ENCODE results near the gene COMT.
A peak's percentile ranks its signal among the peaks of the same experiment; 100 is the strongest.

COMT gene

DNA sequence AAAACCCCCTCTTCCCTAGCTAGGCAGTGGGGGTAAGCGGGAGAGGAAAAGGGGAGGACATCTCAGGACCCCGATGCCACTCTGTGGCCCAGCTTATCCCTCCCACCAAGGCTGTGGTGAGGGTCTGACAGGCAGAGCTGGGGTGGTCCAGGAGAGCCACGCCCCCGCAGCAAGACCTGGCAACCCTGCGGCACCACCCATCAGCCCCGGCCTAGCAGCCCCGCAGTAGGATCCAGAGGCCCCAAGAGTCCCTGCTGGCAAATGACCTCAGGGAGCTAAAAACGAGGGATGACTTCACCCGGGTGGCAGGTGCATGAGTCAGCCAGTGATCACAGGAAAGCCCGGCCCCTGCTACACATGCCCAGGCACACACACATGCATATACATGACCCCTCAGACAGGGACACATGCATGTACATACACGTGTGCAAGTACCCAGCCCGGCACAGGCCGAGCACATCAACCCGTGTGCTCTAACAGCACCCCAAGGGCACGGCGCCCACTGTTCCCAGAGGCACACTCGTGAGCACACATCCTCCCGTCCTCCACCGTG is 42.7 kb downstream of the COMT start:
- DNase-seq = no peak

DNA sequence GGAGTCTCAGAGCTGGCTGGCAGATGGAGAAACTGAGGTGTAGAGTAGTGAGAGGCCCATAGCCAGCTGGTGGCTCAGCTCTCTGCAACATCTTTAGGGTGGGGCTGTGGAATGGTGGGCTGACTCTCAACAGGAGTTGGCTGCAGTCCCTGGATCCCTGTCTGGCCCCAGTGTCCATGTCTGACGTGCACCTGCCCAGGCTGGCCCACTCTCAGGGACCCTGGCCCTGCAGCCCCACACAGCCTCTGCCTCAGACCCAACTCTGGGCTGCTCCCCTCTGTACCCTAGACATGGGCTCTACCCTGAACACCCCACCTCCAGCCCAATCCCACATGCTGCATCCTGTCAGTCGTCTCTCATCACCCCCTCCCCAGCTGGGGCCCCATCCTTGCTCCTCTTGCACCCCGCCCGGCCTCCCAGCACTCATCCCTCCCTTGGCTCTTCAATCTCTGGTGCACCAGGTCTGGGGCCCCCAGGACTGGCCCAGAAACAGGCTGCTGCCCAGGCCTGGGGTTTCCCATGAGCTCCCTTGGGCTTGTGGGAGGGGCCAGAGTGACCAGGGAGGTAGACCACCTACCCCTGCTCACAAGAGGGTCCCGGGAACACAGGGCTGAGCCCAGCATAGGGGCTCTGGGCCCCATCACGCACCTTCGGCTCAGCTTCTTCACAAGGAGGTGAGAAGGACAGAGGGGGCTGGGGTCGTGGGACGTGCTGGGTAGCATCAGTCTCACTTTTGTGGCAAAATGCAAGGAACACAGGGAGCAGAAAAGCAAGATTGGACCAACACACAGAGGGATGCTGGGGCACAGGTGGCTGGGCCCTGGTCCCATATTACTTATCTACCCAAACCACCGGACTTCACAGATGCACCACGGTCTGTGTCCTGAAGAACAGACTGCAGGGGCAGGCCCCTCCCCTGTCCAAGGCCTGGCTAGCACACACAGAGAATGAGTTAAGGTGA is 43.6 kb downstream of the COMT start:
- DNase-seq = no peak

DNA sequence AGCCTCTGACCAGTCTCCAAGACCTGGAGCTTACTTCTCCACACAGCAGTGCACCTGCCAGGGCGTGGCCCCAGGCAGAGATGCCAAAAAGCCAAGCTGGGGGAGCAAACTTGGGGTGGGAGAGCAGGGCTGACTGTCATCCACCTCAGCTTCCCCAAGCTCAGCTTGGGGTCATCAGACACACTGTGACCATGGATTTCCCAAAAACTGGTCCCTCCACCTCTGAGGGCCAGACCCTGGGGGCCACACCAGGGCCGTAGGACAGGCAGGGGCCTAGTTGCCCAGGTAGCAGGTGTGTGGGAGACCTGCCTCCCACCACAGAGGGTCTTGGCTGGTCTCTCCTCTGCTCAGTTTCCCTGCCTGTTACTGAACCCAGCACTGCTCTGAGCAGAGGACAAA is 44.4 kb downstream of the COMT start:
- no peak for DNase-seq

DNA sequence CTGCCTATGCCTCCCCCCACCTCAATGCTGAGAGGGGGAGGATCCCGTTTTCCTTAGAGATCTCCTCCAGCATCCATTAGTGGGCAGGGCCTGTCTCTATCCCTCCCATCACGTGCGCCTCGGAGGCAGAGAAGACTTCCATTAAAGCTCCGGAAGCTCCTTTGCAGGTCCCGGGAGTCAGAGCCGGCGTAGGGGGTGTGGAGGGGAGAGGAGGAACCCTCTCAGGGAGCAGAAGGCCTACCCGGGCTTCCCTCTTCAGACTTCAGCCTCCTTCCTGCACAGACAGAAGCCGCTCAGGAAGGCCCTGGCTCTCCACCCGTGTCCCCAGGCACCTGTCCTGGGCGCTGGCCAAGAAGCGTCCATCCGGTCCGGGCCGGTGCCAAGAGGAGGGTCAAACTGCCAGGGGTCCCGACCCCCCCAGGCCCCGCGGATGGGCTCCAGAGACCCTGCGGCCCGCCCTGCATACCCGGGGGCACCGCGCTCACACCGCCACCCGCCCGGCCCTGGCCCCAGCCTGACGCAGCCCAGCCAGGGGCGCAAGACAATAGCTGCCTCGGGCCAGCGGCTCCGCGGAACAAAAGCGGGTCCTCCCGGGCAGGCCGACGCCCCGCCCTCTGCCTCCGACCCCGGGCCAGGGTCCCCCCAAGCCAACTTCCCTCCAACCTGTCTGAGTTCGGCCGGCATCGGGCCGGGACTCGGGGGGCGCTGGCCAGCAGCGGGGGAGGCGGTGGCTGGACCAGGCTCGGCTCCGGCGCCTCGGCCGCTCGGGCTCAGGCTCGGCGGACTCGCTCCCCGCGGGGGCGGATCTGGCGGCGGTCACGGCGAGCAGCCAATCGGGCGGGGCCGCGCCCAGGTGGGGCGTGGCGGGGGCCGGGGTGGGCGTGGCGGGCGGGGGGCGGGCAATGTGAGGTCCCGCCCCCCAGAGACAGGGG is 45.1 kb downstream of the COMT start:
- peak; percentile 21 for DNase-seq

DNA sequence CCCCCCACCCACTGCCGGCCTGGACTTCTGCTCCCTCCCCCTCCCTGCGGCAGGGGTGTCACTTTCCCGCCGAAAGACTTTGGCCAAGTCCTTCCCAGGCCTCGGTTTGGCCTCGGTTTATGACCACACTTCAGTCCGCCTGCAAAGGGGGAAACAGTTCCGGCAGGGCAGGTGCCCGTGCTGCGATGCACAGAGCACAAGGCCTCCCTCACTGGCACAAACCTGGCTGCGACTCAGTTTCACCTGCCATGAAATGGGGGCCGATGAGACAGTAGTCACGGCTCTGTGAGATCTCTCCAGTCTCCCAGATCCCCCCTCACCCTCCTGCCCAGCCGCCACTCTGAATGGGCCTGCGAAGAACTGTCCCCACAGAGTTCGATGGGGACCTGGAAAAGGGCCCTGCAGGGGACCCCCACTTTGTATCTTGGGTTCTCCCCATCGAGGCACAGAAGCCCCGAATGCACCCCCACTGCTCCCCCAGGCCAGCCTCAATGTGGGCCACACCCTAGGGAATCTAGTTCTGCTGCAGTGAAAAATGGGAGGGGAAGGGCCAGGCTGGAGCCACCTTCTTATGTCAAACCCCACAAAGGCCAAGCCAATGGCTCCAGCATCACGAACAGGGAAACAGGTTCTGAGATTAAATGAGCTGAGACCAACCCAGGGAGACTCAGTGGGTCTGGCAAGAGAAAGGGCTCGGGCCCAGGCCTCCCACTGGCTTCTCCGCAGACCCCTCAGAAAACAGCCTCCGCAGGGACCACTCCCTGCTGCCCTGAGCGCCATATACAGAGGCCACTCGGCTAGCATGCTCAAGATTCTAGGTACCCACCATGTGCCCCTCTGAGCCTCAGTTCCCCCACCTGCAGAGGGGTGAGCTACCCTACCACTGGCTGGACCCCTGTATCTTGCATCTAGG is 46.1 kb downstream of the COMT start:
- DNase-seq = no peak

DNA sequence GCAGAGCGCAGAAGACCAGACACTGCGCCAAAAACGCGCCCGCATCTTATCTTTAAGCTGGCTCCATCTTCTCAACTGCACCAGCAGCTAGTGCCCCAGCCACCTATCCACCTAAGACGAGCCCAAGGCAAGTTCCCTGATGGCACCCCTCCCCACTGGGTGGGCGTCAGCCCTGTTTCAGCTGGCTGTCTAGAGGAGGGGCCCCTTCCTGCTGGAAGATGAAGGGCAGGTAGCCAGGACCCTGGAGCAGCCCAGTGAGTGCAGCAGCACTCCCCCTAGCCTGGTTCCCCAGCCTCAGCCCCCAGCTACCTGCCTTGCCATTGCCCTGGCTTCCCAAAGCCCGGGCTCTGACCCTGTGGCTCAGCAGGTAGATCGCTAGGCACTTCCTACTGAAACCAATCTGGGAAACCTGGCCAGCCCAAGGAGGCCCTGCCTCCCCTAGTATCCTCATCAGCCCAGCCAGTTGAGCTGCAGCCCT is 46.8 kb downstream of the COMT start:
- DNase-seq = no peak

DNA sequence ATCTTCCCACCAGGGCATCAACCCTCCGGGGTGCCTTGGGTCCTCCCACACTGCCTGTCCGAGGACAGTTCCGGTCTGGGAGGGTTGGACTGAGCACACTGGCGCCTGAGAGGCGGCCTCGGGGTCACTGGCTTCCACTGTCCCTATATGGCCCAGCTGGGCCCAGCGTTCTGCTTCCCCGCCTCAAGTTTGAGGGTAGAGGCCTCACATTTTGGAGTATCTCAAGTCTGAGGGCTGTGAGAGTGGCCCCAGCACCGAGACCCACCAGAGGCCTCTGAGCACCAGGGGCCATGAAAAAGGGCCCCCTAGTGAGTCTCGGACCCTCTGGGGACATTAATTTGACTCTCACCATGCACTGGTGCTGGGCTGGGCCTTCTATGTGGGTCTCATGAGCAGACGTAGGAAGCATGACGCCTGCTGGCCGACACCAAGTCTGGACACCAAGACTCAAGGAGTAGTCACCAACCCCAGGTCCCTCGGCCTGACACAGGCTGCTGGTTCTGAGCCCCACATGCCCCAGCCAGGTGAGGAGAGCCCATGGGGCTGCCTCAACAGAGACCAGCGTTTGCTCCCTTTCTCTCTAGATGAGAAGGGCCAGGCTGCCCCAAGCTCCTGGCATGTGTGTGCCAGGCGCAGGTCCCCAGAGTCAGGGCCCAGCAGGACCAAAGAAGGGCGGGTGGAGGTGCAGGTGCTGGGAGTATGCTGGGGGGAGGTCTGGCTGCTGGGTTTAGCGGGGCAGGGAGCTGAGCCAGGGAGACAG is 47.6 kb downstream of the COMT start:
- no peak for DNase-seq

DNA sequence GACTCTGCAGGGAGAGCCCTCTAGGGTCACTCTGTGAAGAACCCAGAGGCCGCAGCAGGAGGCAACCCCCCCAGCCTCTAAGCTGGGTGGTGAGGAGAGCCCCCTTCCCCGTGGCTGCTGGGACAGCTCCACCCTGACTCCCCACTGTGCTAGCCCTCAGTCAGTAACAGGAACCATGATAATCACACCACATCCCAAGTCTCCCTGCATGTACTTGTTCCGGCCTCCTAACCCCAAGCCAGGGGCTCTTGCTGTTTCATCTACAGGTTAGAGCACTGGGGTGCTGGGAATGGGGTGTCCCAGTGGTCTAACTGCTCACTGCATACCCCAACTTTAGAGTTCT is 48.1 kb downstream of the COMT start:
- no peak for DNase-seq

DNA sequence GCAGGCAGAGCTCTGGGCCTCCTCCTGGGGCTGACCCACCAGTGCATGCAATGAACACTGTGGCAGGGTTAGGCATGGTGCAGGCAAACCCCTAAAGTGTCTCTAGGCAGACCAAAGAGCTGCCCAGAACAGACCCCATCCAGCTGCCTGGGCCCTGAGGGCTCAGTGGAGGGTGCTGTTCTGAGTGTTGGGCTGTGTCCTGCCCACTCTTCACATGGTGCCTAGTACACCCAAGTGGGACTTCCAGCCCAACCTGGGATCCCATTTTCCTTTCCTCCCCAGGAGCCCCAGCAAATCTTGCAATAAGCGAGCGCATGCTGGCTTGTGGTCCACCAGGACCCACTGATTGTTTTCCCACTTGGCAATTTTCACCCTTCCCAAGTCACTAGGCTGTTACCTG is 48.6 kb downstream of the COMT start:
- DNase-seq = no peak

DNA sequence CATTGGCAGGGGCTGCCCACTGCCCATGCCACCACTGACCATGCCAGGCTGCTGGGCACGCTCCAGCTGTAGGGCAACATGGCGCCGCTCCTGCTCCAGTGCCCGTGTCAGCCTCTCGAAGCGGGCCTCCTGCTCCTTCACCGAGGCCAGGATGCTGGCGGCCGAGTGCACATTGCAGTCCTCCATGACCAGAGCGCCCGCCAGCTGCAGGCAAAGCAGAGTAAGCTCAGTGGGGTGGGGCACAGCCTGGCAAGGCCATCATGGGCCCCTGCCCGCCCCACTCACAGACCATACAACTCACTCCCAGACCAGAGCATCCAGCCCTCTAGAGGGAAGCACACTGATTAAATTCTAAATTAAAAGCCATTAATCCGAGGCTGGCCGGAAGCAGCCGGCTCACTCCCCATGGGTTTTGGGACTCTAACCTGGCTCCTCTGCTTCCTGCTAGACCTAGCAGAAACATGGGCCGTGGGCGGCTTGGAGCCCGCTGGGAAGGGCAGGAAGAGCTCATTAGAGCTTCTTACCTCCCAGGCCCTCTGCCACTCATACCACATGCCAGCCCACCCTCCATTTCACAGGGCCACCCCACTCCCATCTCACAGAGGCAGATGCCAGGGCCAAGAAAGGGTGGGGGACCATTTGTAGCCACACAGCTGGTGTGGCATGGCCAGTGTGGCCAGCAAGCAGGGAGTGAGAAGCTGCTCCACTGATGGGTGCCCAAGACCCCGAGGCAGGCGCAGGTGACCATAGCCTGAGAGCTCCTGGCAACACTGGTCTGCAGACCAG is 49.2 kb downstream of the COMT start:
- no peak for DNase-seq

DNA sequence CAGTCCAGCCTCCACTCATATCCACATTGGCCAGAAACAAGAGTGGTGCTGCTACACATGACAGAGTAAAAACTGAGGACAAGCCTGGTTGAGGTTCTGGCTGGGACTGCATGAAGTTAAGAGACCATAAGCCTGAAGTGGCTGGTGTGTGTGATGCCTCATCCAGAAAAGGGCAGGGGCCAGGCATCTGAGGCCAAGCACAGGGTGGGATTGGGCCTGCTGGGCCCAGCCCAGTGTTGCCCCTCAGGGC is 49.7 kb downstream of the COMT start:
- no peak for DNase-seq

DNA sequence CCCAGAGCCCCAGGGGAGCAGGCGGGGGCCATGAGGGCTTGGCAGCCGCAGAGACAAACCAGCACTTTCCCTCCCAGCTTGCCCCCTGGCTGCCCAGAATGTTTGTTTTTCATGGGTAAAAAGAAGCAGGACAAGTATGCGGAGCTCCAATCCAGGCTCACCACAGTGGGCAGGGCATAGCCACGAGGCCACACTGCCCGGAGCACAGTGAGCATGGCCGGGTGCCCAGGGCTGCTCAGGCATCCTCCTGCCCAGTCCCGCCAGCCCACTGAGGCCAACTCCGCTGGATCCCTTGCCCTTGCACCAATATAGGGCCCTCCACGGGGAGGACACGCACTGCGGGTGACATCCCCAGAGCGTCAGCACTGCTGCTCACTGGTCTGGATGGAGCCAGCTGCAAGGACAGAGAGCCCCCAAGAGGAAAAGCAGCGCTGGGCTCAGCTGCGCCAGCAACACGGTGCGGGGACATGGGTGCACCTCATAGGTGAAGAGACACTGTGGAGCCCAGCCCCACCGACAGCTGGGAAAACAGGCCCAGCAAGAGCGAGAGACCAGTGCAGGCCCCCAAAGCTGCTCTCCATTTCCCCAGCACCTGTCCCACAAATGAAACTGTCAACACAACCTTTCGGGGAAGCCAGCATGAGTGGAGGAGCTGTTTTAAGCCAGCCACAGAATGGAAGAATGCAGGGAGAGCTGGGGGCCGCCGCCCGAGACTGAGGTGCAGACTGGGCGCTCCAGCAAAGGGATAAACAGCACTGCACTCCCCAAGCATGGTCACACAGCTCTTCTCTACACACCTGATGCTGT is 50.3 kb downstream of the COMT start:
- DNase-seq = no peak

DNA sequence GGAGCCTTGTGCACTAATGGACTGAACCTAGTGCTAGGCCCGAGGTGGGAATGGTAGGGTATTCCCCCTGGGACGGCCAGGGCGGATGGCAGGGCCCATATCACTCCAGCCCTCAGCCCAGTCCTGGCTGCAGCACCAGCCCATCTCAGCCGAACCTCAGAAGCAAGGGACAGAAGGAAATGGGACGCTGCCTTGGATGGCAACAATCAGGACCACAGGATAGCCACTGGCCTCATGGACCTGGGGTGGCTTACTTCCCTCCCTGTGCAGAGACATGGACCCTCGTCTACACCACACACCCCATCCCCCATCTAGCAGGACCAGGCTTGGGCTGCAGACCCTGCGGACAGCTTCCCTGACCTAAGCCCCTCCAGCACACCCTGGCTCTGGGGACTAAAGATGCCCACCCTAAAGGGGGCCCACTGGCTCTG is 50.9 kb downstream of the COMT start:
- DNase-seq = no peak

DNA sequence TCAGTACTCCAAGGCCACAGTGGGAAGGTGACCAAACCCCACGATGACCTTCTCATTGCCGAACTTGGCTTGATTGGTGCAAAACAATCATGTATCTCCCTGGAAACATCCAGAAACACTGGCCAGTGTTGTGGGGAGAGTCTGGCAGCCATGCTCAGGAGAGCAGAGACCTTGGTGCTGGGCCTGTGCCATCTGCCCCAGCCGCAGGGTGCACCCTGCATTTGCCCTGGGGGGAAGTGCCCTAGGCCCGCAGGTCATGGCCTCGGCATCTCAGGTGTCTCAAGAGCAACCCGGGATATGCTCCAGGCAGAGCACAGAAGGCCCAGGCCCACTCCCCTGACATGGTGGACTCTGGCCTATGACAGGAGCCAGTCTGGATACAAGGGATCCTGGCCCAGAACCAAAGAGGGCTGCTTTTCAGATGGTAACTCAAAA is 51.4 kb downstream of the COMT start:
- DNase-seq = no peak

DNA sequence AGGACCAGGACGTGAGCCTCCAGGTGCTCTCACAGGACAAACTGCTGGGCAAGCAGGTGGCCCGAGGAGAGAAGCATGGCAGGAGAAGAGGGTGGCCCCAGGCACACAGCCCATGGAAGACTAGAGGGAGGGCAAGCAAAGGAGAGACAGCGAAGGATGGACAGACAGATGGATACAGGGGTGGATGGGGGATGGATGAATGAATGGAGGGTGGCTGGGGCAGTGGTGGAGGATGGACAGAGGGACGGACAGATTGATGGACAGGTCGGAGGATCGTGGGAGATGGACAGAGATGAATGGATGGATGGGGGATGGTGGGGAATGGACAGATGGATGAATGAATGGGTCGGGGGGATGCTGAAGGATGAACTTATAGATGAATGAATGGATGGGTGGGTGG is 52.4 kb downstream of the COMT start:
- no peak for DNase-seq

DNA sequence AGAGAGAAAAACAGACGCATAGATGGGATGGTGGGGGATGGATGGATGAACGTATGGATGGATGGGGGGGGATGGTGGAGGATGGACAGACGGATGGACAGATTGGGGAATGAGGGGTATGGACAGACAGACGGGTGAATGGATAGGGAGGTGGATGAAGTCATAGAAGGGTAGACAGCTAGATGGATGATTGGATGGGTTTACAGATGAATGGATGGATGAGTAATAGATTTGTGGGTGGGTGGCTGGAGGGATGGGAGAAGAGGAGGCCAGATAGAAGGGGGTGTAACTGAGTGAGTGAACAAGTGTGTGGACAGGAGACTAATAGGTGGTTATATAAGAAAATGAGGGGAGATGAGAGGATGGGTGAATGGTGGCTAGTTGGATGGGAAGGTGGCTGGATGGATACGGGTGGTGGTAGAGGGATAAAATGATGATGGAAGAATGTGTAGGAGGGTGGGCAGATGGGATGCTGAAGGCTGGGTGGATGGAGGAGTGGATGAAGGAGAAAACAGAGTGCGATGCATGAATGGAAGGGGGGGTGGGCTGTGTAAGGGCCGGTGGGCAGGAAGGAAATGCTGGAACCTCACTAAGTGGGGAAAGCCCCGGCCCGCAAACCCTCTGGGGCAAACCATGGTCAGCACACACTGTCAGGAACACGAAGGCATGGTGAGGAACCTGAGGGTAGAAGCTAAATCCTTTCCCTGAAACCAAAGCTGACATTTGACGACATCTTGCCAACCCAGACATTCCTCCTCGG is 53.5 kb downstream of the COMT start:
- no peak for DNase-seq

DNA sequence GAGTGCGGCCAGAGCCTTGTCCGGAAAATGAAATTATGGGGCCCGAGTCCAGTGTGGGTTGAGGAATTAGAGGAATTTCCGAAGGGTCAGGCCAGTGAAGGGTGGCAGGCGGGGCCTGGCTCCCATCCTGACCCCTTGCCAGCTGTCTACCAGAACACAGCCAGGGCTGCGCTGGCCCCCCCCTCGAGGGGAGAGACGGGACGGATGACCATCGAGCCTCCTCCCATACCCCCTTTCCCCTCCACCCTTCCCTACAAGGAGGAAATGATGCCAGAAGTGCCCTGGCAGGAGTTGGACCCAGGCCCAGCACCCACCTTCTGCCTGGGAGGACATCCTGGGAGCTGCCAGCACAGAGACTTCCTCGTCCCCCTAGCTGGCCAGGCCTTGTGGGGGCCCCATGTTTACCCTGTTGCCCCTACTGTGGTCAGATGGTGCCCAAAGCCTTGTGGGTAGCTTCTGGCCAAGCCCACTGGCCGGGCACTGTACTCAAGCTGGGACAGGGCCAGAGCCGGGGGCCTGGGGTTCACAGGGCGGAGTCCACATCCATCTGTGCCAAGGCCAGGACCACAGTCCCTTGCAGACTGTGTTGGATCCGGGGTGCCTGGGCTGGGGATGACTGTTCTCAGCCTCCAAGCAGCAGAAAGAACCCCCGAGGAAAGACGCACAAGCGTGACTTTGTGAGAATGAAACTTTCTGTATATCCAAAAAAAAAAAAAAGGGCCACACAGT is 54.2 kb downstream of the COMT start:
- no peak for DNase-seq

DNA sequence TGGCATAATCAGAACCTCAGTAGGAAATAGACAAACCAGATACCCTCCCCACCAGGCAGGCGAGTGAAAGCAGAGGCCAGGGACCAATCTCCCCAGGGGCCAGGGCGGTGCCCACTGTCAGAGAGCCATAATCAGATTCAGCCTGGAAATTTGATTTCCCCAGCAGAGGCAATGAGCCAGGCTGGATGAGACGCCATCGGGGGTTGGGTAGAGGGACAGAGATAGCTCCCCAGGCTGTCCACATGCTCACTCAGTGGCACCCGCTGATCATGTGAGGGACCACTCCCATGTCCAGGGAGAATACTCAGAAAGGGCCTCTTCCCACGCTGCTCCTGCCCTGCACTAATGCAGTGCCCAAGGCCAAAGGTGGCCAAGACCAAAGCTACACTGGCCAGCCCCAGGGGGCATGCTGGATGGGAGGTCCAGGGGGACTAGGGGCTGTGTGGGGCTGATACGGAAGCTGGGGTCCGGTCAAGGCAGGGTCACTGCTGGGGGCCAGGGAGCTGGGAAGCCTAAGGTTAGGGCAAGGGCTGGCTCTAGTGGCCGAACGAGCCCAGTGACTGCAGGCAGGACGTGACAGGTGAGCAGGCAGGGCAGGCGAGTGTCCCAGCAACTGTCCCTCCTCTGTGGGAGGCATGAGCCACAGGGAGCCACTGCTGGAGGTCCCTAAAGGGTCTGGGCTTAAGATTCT is 55.3 kb downstream of the COMT start:
- DNase-seq = no peak

All from activated CD4-positive, alpha-beta T cell treated with anti-CD3 and anti-CD28 coated beads, Interleukin-2, amount 50 U/mL, for 4 hours (primary cell).